KMS-11 (cell line): ENCODE data around the gene TM4SF18.

ENCODE experiments used
- H2AFZ ChIP-seq: fragments of 200-600 bp; sonication (generic); 2 replicates; pipeline ENCODE4 v1.6.1; 2016; ENCODE audit warnings: antibody characterized with exemption, mixed run types, low read depth
- H3K27ac ChIP-seq: fragments of 200-600 bp; sonication (generic); 2 replicates; pipeline ENCODE4 v1.6.1; 2016; ENCODE audit warnings: mild to moderate bottlenecking, mixed run types
- H3K27me3 ChIP-seq: fragments of 200-600 bp; sonication (generic); 2 replicates; pipeline ENCODE4 v1.6.1; 2017; ENCODE audit warnings: mild to moderate bottlenecking, low read depth, mixed run types, moderate library complexity; ENCODE audit not compliant: insufficient read depth
- H3K36me3 ChIP-seq: fragments of 200-600 bp; sonication (generic); 2 replicates; pipeline ENCODE4 v1.6.1; 2017; ENCODE audit warnings: mild to moderate bottlenecking, mixed run types; ENCODE audit not compliant: insufficient read depth
- H3K4me1 ChIP-seq: fragments of 200-600 bp; sonication (generic); 2 replicates; pipeline ENCODE4 v1.6.1; 2016; ENCODE audit warnings: mild to moderate bottlenecking, low read depth, mixed run types; ENCODE audit not compliant: poor library complexity, severe bottlenecking
- H3K4me2 ChIP-seq: fragments of 200-600 bp; sonication (generic); 2 replicates; pipeline ENCODE4 v1.7.0; 2016; ENCODE audit warnings: mild to moderate bottlenecking, mixed run types
- H3K4me3 ChIP-seq: fragments of 200-600 bp; sonication (generic); IDR thresholded peaks from 2 replicates; pipeline ENCODE4 v1.6.1; 2017; ENCODE audit warnings: low read depth, low read length, mixed read lengths; ENCODE audit not compliant: insufficient read depth
- H3K79me2 ChIP-seq: fragments of 200-600 bp; sonication (generic); 2 replicates; pipeline ENCODE4 v1.6.1; 2016; ENCODE audit warnings: low read depth, mixed run types; ENCODE audit not compliant: insufficient read depth
- H3K9ac ChIP-seq: fragments of 200-600 bp; sonication (generic); 2 replicates; pipeline ENCODE4 v1.6.1; 2016; ENCODE audit warnings: mild to moderate bottlenecking, mixed run types
- H4K20me1 ChIP-seq: fragments of 200-600 bp; sonication (generic); 2 replicates; pipeline ENCODE4 v1.6.1; 2016; ENCODE audit warnings: mild to moderate bottlenecking, mixed run types; ENCODE audit not compliant: insufficient read depth
- CTCF ChIP-seq: fragments of 200-600 bp; sonication (generic); conservative IDR thresholded peaks from 2 replicates; pipeline ENCODE4 v1.6.1; 2017; ENCODE audit warnings: low read depth, mild to moderate bottlenecking, antibody characterized with exemption, low read length, moderate library complexity, mixed read lengths

The TM4SF18 gene

GRCh38 chr3:149374793-149375500 lies 41.5 kb upstream of the TM4SF18 start:
- Histone ChIP-seq H3K27ac (no peak overlapping the region), H3K4me2 (no peak overlapping the region), H3K9ac (no peak overlapping the region), H4K20me1 (no peaks in the 10 kb centered on the region), H3K4me3 (no peak overlapping the region), H3K27me3 (no peaks in the 10 kb centered on the region), H2AFZ (no peak overlapping the region), H3K4me1 (no peaks in the 10 kb centered on the region), H3K36me3 (no peaks in the 10 kb centered on the region), H3K79me2 (no peaks in the 10 kb centered on the region)
- no peak for TF ChIP-seq CTCF

- Histone ChIP-seq H3K9ac (no peak overlapping the region), H3K4me1 (no peaks in the 10 kb centered on the region), H3K27ac (no peak overlapping the region), H3K4me2 (no peak overlapping the region), H3K27me3 (no peaks in the 10 kb centered on the region), H4K20me1 (no peaks in the 10 kb centered on the region), H2AFZ (no peak overlapping the region), H3K79me2 (no peaks in the 10 kb centered on the region), H3K36me3 (no peaks in the 10 kb centered on the region), H3K4me3 (no peak overlapping the region)
- TF ChIP-seq CTCF, result no peak
Observed at GRCh38 chr3:149374391-149374790, 41.0 kb upstream of the TM4SF18 start.

- no peak for TF ChIP-seq CTCF
- Histone ChIP-seq H3K36me3 (no peaks in the 10 kb centered on the region), H3K27me3 (no peaks in the 10 kb centered on the region), H3K4me1 (no peaks in the 10 kb centered on the region), H4K20me1 (no peaks in the 10 kb centered on the region), H3K27ac (no peak overlapping the region), H3K4me2 (no peak overlapping the region), H3K9ac (no peak overlapping the region), H3K4me3 (no peak overlapping the region), H2AFZ (no peak overlapping the region), H3K79me2 (no peaks in the 10 kb centered on the region)
Observed at GRCh38 chr3:149373235-149374125, 40.0 kb upstream of the TM4SF18 start.

GRCh38 chr3:149371723-149372114 lies 38.3 kb upstream of the TM4SF18 start:
- Histone ChIP-seq H3K27ac (no peak overlapping the region), H4K20me1 (no peaks in the 10 kb centered on the region)

More at GRCh38 chr3:149371723-149372114, 38.3 kb upstream of the TM4SF18 start:
- H3K4me1 ChIP-seq, result no peaks in the 10 kb centered on the region
- H3K27me3 ChIP-seq, result no peaks in the 10 kb centered on the region
- no peak overlapping the region for H3K4me3 ChIP-seq
- H3K9ac ChIP-seq, result no peak overlapping the region
- H2AFZ ChIP-seq, result no peak overlapping the region
- no peak overlapping the region for H3K4me2 ChIP-seq
- TF ChIP-seq CTCF, result no peak
- H3K79me2 ChIP-seq, result no peaks in the 10 kb centered on the region
- no peaks in the 10 kb centered on the region for H3K36me3 ChIP-seq
